Activated CD4-positive, alpha-beta T cell treated with anti-CD3 and anti-CD28 coated beads, Interleukin-2, amount 50 U/mL, for 1 hour (primary cell): Measurements from ENCODE around the gene RNF13.
"Not testable (repeated sequence)": the region's sequence is repeated elsewhere in the genome, so short reads cannot be mapped to it uniquely, and the experiment has no call there.

Source experiments
- DNase-seq: peaks from one replicate; pipeline ENCODE4 v3.0.0-alpha.2; 2020

Gene RNF13

GRCh38 chr3:149801639-149802038 lies 11.4 kb upstream of the RNF13 start:
- DNase-seq: no peak

- DNase-seq: no peak
Observed at GRCh38 chr3:149806171-149806778, 6.7 kb upstream of the RNF13 start.

DNA sequence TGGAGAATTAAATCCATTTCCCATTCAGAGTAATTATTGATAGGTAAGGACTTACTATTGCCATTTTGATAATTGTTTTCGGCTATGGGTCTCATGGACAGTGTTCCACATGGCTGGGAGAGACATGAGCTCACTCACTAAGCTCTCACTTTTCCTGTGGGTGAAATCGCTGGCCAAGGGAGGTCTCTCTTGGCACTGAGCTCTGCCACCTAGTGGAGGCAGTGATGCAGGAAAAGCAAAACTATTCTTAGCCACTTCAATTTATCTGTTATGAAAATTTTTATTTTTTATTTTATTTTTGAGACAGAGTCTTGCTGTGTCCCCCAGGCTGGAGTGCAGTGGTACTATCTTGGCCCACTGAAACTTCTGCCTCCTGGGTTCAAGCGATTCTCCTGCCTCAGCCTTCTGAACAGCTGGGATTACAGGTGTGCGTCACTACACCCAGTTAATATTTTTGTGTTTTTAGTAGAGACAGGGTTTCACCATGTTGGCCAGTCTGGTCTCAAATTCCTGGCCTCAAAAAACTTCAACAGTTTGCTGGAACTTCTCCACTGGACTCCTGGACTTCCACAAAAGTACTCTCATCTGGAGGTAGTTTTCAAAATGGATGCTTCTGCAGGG lies 4.7 kb upstream of the RNF13 start:
- DNase-seq: peak; percentile 48

- no peak for DNase-seq
Observed at GRCh38 chr3:149809699-149810098, 3.3 kb upstream of the RNF13 start.

DNA sequence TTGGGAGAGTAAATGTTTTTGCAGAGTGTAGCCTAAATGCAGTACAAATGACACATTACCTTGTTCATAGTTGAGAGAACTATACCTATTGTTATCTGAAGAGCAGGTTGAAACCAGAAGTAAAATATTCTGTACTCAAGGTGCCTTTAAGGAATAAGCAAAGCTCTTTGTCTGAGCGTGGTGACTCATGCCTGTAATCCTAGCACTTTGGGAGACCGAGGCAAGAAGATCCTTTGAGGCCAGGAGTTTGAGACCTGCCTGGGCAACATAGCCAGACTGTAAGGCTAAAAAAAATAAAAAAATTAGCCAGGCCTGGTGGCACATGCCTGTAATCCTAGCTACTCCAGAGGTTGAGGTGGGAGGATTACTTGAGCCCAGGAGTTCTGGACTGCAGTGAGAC lies 2.2 kb upstream of the RNF13 start:
- no peak for DNase-seq

- no peak for DNase-seq
Observed at GRCh38 chr3:149812165-149812605, 830 bp upstream of the RNF13 start.

DNA sequence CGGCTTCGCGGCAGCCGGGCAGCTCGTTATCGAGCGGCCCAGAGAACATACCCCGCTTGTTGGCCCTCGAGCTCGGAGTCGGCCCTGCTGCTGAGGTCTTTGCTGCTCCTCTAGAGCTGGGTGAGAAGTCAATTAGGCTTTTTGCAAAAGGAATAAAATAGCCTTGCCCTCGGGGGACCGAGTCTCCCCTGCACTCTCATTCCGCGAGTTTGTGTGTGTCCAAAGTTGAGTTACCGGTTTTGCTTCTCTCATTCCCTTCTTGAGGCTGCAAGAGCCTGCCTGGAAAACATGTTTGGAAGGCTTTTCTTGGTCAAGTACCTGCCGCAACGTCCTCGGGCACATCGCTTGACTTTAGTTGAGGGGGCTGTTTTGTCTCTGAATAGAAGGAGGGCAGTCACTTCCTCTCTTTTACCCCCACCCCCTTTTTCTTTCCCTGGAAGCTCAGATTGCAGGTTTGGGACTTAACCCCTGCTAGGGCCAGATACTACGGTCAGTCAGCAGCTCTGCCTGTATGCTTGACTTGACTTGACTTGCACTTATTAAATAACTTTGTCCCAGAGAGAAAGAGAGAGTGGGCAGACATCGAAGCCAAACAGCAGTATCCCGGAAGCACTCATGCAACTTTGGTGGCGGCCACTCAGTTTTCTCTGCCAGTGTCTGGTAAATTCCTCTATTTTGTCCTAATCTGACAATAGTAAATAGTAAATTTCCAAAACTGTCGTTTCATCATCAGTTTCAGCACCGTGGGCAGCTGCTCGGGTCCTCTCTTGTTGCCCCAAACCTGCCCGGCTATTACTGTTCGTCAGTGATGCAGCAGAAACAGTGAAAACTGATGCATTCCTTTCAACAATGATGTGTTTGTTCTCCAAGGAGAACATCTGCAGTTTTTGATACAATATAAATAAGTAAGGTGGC lies 609 bp downstream of the RNF13 start:
- DNase-seq: peak; percentile 5

DNA sequence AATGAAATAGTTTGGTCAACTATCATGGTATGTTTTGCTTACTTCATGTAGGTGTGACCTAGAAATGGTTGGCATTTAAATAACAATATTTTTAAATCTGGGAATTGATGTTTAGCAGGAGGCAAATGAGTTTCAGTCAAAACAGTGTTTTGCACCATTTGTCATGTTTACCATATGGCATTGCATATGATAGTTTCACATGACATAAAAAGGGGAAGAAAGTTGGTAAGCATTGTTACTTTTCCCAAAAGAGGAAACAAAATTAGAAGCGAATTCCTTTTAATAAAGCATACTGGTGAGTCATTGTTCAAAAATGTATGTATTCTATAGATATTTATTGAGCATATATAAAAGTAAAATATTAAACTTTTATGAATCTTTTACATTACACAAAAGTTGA lies 2.3 kb downstream of the RNF13 start:
- no peak for DNase-seq

GRCh38 chr3:149815728-149816127 lies 2.7 kb downstream of the RNF13 start:
- no peak for DNase-seq

DNA sequence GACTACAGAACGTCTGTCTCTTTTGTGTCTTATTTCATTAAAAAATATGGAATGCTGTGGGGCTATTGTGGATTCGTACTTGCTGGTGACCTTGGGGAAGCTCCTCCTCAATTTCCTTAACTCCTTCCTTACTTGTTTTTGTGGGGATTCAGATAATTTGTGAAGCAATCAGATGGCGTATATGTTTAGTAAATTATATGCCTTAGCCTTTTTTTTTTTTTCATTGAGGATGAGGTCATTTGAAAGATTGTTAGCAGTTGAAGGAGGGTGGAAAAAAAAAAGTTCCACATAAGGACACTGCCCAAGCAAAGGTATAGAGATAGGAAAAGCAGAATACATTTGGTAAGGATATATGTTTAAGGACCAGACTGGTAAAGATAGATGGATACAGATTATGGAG lies 3.3 kb downstream of the RNF13 start:
- DNase-seq: no peak

GRCh38 chr3:149816986-149817385 lies 4.0 kb downstream of the RNF13 start:
- DNase-seq: no peak

GRCh38 chr3:149819432-149819831 lies 6.4 kb downstream of the RNF13 start:
- DNase-seq: no peak

- no peak for DNase-seq
Observed at GRCh38 chr3:149820183-149820582, 7.2 kb downstream of the RNF13 start.

- no peak for DNase-seq
Observed at GRCh38 chr3:149826636-149827035, 13.6 kb downstream of the RNF13 start.

- no peak for DNase-seq
Observed at GRCh38 chr3:149828390-149828789, 15.4 kb downstream of the RNF13 start.

GRCh38 chr3:149829631-149830030 lies 16.6 kb downstream of the RNF13 start:
- DNase-seq: not testable (repeated sequence)

DNA sequence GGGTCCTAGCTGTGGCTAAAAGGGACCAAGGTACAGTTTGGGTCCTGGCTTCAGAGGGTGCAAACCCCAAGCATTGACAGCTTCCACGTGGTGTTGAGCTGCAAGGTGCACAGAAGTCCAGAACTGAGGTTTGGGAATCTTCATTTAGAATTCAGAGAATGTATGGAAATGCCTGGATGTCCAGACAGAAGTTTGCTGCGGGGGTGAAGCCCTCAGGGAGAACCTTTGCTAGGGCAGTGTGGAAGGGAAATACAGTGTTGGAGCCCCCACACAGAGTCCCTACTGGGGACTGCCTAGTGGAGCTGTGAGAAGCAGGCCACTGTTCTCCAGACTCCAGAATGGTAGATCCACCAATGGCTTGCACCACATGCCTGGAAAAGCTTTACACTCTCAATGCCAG lies 17.9 kb downstream of the RNF13 start:
- no peak for DNase-seq

GRCh38 chr3:149831321-149831720 lies 18.3 kb downstream of the RNF13 start:
- no peak for DNase-seq

DNA sequence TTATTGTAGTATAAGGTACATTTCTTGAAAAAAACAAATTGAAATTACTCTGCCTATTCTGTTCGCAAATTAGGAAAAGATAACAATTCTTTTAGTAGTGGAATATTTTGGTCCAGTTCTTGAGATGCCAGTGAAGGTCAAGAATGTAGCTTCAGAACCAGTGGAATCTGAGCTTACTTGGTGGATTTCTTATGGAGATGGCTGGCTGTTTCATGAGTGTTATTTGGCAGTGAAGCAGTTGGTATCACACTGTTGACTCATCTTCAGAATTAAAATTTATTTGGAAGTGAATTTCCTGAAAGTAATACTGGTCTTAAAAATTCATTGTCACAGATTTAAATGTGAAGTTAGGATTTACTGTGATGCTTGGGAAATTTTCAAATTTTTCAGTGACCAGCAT lies 19.1 kb downstream of the RNF13 start:
- no peak for DNase-seq

GRCh38 chr3:149833241-149833640 lies 20.2 kb downstream of the RNF13 start:
- DNase-seq: no peak

DNA sequence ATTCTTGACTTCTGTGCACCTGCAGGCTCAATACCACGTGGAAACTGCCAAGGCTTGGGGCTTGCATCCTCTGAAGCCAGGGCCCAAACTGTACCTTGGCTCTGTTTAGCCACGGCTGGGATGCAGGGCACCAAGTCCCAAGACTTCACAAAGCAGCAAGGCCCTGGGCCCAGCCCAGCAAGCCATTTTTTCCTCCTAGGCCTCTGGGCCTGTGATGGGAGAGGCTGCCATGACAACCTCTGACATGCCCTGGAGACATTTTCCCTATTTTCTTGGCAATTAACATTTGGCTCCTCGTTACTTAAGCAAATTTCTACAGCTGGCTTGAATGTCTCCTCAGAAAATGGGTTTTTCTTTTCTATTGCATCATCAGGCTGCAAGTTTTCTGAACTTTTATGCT lies 25.5 kb downstream of the RNF13 start:
- DNase-seq: not testable (repeated sequence)

DNA sequence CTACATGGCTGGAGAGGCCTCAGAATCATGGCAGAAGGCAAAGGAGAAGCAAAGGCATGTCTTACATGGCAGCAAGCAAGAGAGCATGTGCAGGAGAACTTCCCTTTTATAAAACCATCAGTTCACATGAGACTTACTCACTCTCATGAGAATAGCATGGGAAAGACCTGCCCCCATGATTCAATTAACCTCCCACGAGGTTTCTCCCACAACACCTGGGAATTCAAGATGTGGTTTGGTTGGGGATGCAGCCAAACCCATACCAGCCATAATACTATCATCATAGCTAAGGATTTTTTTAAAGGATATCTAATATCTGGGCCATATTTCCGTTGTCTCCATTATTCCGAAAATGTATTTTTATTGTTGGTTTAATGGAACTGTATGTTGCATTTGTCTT lies 26.5 kb downstream of the RNF13 start:
- DNase-seq: not testable (repeated sequence)

- DNase-seq: no peak
Observed at GRCh38 chr3:149839896-149840295, 26.9 kb downstream of the RNF13 start.

DNA sequence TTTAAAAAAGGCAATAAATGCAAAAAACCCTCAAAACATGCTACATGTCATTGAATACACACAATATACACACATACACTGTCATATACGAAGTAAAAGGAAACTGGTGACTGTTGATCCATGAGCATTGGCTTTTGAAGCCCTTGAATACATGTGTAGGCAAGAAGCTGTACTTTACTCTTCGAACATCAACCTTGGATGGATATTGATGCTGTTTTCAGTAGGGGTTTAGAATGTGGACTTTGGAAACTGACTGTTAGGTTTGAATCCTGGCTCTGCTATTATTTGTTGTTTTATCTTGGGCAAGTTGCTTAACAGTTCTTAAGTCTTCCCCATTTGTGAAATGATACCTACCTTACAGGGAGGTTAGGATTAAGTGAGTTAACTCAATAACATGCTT lies 30.5 kb downstream of the RNF13 start:
- DNase-seq: no peak
